ENCODE measurements around the gene MYMX. TPM values are rescaled to one million over a fixed set of nuclear protein-coding genes. Genes with fewer than 3 reads are reported as not detected.
A peak's percentile ranks its signal among the peaks of the same experiment; 100 is the strongest.
"Not testable (repeated sequence)": the region's sequence is repeated elsewhere in the genome, so short reads cannot be mapped to it uniquely, and the experiment has no call there.

The MYMX gene
- total RNA-seq, 2 experiments from 2014 or later, result not detected

DNA sequence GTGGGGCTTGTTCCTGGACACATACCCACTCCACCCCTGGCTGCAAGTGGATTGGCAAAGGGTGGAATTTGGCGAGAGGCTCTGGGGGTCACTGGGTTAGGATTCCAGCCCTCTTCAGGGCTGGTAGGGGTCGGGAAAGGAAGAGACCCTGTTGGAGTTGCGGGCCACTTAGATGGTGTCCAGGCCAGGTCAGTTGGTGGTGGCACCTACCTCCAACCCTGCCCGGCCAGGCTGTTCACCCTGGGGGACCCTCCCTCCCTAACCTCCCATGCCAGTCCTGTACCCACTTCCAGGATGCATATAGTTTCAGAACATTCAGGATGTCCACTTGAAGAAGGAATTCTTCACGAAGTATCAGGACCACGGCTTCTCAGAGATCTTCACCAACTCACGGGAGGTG, 37.1 kb upstream of the MYMX start:
- H3K9me3 Mint-ChIP-seq, result no peaks in the 10 kb centered on the region
- ATAC-seq (ENCODE audit: low read depth) (no peak), DNase-seq (no peak)
- no peak overlapping the region for H3K27ac Mint-ChIP-seq
- H3K4me3 Mint-ChIP-seq, result no peak overlapping the region
- peaks cover 11% of the 10 kb centered on the region for H3K27me3 Mint-ChIP-seq
- H3K4me1 Mint-ChIP-seq, result peaks cover 12% of the 10 kb centered on the region
- H3K36me3 Mint-ChIP-seq, result no peaks in the 10 kb centered on the region
- POLR2A ChIA-PET, result no interaction called here

DNA sequence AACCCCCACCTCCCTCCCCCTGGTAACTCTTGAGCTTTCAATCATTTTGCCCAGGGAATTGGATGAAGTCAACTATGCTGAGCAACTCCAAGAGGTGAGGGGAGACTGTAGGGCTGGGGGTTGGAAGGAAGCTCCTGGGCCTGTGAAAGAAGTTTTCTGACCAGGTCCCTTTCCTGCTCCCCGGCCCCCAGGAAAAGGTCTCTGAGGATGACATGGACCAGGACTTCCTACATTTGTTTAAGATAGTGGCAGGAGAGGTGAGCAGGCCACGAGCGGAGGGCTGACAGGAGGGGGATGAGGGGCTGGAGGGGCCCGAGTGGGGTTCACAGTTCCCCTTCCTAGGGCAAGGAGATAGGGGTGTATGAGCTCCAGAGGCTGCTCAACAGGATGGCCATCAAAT, 36.3 kb upstream of the MYMX start:
- Mint-ChIP-seq H3K4me3 (no peak overlapping the region), H3K27ac (no peak overlapping the region), H3K9me3 (no peaks in the 10 kb centered on the region), H3K4me1 (peaks cover 14% of the 10 kb centered on the region), H3K36me3 (no peaks in the 10 kb centered on the region), H3K27me3 (peaks cover 7% of the 10 kb centered on the region)
- POLR2A ChIA-PET, result no interaction called here
- ATAC-seq (ENCODE audit: low read depth) (peak; percentile 9), DNase-seq (no peak)

DNA sequence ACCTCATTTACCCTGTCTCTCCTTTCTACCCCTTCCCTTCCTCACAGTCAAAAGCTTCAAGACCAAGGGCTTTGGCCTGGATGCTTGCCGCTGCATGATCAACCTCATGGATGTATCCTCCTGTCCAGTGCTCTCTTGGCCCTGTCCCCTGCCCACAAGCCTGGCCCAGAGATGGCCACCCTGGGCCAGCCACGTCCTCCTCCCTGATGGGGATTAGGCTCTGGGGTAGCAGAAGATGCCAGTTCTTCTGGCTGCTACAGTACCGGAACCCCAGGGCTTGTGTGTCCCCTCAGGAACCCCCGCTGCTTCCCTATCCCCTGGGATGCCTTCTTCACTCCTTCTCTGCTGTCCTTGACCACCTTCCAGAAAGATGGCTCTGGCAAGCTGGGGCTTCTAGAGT, 35.8 kb upstream of the MYMX start:
- Mint-ChIP-seq H3K9me3 (no peaks in the 10 kb centered on the region), H3K36me3 (no peaks in the 10 kb centered on the region), H3K27me3 (peaks cover 7% of the 10 kb centered on the region), H3K27ac (no peak overlapping the region), H3K4me3 (no peak overlapping the region), H3K4me1 (peaks cover 17% of the 10 kb centered on the region)
- POLR2A ChIA-PET, result no interaction called here
- no peak for DNase-seq
- peak; percentile 10 for ATAC-seq (ENCODE audit: low read depth)

DNA sequence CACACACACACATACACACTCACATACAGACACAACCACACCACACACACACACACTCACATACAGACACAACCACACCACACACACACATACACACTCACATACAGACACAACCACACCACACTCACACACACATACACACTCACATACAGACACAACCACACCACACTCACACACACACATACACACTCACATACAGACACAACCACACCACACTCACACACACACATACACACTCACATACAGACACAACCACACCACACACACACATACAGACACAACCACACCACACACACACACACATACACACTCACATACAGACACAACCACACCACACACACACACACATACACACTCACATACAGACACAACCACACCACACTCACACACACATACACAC, 34.9 kb upstream of the MYMX start:
- DNase-seq; H3K27ac Mint-ChIP-seq; H3K36me3 Mint-ChIP-seq; ATAC-seq (ENCODE audit: low read depth); H3K27me3 Mint-ChIP-seq; POLR2A ChIA-PET; H3K4me3 Mint-ChIP-seq; H3K9me3 Mint-ChIP-seq: not testable (repeated sequence)
- peaks cover 17% of the 10 kb centered on the region for H3K4me1 Mint-ChIP-seq

DNA sequence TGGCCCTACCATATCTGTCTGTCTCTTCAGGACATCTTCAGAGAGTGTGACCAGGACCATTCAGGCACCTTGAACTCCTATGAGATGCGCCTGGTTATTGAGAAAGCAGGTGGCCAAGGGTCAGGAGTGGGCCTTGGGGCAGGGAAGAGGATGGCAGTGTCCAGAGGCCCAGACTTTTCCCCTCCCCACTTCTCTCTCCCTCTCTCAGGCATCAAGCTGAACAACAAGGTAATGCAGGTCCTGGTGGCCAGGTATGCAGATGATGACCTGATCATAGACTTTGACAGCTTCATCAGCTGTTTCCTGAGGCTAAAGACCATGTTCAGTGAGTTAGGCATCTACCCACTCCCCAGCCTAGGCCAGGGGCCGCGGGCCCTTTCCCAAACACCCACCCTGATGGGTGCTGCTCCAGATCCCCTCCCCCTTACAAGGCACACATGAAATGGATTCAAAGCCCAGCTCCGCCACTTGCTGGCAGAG, 33.8 kb upstream of the MYMX start:
- POLR2A ChIA-PET, result no interaction called here
- H3K36me3 Mint-ChIP-seq, result no peaks in the 10 kb centered on the region
- ATAC-seq (ENCODE audit: low read depth), result no peak
- no peak overlapping the region for H3K4me3 Mint-ChIP-seq
- peaks cover 5% of the 10 kb centered on the region for H3K27me3 Mint-ChIP-seq
- no peak for DNase-seq
- no peak overlapping the region for H3K27ac Mint-ChIP-seq
- H3K9me3 Mint-ChIP-seq, result no peaks in the 10 kb centered on the region
- H3K4me1 Mint-ChIP-seq, result peaks cover 9% of the 10 kb centered on the region

DNA sequence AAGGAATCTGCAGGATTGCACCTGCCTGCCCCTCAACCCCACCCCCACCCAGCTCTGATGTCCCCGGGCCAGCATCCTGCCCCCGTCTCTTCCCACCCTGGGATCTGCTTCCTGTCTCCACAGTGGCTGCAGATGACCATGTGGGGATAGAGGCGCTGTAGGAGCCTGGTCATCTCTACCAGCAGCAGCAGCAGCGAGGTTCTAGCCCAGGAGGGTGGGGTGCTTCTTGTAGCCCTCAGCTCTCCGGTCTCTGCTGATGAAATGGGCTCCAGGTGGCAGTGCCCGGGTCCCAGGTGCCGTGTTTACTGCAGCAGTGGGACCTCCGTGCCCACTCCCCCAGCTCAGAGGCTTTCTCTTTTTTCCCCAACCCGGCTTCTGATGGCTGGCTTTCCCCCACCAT, 32.9 kb upstream of the MYMX start:
- H3K4me1 Mint-ChIP-seq, result peaks cover 9% of the 10 kb centered on the region
- no peak overlapping the region for H3K27ac Mint-ChIP-seq
- H3K9me3 Mint-ChIP-seq, result no peaks in the 10 kb centered on the region
- no peak for ATAC-seq (ENCODE audit: low read depth)
- POLR2A ChIA-PET, result no interaction called here
- H3K4me3 Mint-ChIP-seq, result no peak overlapping the region
- H3K27me3 Mint-ChIP-seq, result peaks cover 5% of the 10 kb centered on the region
- H3K36me3 Mint-ChIP-seq, result no peaks in the 10 kb centered on the region
- DNase-seq, result no peak

DNA sequence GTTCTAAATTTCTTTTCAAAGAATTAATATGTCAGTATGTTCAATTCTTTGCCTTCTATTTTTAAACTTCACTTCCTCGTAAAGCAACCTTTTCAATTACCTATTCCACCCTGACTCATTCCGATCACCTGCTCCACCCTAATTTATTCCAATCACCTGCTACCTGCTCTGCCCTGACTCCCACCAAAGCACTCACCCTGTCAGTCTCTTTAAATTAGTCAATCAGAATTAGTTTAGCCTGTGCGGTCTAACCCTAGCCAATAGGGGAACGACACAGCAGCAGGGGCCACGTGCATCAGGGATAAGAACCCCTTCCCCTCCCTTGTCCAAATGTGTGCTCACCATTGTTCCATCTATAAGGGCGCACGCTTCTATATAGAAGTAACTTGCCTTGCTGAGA, 31.4 kb upstream of the MYMX start:
- POLR2A ChIA-PET, result interaction anchor here (0.6 to 1.7 kb wide), 2 partner anchors 31 to 62 kb away, joined by 4 to 8 read pairs; partner anchors contain the start of gene HSP90AB1
- DNase-seq; H3K36me3 Mint-ChIP-seq; ATAC-seq (ENCODE audit: low read depth); H3K27me3 Mint-ChIP-seq; H3K27ac Mint-ChIP-seq; H3K9me3 Mint-ChIP-seq; H3K4me3 Mint-ChIP-seq: not testable (repeated sequence)
- H3K4me1 Mint-ChIP-seq, result peaks cover 12% of the 10 kb centered on the region

DNA sequence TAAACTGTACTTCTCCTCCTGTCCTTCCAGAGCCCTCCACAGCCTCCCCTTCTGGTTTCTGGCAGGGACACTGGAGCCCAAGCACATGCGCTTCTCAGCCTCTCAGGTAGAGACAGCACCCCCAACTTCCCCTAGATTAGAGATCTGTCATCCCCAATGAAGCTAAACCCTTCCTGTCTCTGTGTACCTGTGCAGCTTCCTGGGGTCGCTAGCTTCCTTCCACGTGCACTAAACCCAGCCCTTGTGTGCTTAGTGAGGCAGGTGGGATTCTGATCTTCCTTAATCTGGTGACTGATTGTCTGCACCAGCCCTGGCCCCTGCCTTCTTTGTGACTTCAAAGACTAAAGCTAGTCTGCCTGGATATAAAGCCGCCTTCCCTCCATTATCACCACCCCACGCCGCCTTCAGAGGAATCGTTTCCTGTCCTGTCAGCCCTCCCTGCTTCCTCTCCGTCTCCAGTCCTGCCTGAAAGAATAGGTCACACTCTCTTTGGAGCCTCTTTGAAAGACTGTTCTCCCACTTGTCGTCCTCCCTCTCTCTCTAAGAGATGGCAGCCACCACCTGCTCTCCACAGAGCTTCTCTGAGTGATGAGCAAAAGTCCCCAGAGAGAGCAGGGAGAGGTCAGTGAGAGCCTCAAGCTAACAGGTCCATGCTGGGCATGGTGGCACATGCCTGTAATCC, 30.6 kb upstream of the MYMX start:
- Mint-ChIP-seq H3K27ac (peak overlapping the region; percentile 47), H3K9me3 (no peaks in the 10 kb centered on the region), H3K36me3 (no peaks in the 10 kb centered on the region), H3K4me1 (peaks cover 12% of the 10 kb centered on the region), H3K27me3 (peaks cover 4% of the 10 kb centered on the region), H3K4me3 (peak overlapping the region; percentile 37)
- POLR2A ChIA-PET, result interaction anchor here (0.6 to 1.7 kb wide), 2 partner anchors 30 to 61 kb away, joined by 4 to 8 read pairs; partner anchors contain the start of gene HSP90AB1
- no peak for DNase-seq
- ATAC-seq (ENCODE audit: low read depth), result peak; percentile 66

DNA sequence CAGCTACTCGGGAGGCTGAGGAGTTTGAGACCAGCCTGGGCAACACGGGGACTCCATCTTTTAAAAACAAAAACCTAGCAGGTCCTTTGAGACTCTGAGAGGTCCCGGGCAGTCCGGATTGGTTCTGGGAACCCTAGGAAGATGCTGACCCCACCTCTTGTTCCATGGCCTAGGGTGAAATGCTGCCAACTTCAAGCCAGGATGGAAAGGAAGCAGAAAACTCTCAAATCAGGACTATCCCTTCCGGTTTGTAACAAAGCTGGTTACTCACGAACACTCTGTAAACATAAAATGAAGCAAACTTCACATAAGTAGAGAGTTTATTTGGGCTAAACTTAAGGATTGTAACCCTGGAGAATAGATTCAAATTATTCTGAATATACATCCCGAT, 30.1 kb upstream of the MYMX start:
- Mint-ChIP-seq H3K4me3 (no peak overlapping the region), H3K9me3 (no peaks in the 10 kb centered on the region), H3K36me3 (no peaks in the 10 kb centered on the region), H3K27me3 (peaks cover 4% of the 10 kb centered on the region), H3K27ac (no peak overlapping the region), H3K4me1 (peaks cover 12% of the 10 kb centered on the region)
- POLR2A ChIA-PET, result interaction anchor here (1.7 kb wide), 1 partner anchor 61 kb away, joined by 8 read pairs; the partner anchor contains the start of gene HSP90AB1
- ATAC-seq (ENCODE audit: low read depth) (no peak), DNase-seq (no peak)

DNA sequence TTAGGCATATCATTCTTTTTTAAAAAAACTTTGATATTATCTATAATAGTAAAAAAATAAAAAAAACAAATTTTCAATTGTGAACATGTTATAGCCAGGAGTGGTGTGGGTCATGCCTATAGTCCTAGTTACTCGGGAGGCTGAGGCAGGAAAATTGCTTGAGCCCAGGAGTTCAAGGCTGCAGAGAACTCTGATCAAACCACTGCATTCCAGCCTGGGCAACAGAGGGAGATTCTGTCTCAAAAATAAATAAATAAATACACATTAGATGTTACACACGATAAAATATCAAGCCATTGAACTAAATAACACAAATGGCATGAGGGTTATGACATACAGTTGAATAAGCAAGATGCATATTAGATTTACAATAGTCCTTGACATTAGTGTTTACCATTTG, 27.9 kb upstream of the MYMX start:
- no peaks in the 10 kb centered on the region for H3K36me3 Mint-ChIP-seq
- H3K9me3 Mint-ChIP-seq, result no peaks in the 10 kb centered on the region
- DNase-seq, result no peak
- ATAC-seq (ENCODE audit: low read depth), result no peak
- peaks cover 17% of the 10 kb centered on the region for H3K4me1 Mint-ChIP-seq
- no peak overlapping the region for H3K4me3 Mint-ChIP-seq
- no peak overlapping the region for H3K27ac Mint-ChIP-seq
- POLR2A ChIA-PET, result no interaction called here
- peaks cover 4% of the 10 kb centered on the region for H3K27me3 Mint-ChIP-seq

DNA sequence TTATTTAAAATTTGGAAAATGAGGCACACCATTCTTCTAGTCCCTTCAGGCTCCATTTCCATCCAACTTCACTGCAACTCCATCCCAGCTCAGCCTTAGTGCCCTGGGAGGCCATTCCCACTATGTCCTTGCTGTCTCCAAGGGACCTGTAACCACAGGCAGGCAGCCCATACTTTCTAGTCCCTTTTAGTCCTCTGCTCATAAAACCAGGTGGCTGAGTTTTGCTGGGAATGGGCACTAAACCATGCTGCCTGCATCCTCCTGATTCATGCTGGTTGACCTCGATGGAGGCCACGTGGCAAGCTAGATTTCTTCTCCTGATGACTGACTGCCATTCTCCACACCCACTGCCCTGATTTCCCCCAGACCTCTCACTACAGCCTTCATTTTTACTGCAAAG, 27.5 kb upstream of the MYMX start:
- peaks cover 4% of the 10 kb centered on the region for H3K27me3 Mint-ChIP-seq
- POLR2A ChIA-PET, result no interaction called here

DNA sequence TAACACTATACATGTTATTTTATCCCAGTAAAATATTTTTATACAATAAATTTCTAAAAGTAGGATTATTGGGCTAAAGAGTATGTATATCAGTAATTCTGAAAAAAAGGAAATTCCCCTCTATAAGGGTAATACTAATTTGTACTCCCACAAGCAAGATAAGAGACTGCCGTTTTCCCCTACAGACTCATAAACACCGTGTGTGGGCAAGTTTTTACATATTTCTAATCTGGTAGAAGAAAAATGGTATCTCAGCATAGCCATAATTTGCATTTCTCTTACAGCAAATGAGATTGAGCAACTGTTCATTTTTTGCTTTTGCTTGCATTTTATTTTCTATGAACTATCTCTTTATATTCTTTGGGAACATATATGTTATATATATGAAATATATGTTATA, 26.0 kb upstream of the MYMX start:
- no peak for DNase-seq
- ATAC-seq (ENCODE audit: low read depth), result no peak
- Mint-ChIP-seq H3K4me3 (no peak overlapping the region), H3K27me3 (peaks cover 11% of the 10 kb centered on the region), H3K9me3 (no peaks in the 10 kb centered on the region), H3K4me1 (peaks cover 14% of the 10 kb centered on the region), H3K36me3 (no peaks in the 10 kb centered on the region), H3K27ac (no peak overlapping the region)
- POLR2A ChIA-PET, result no interaction called here

More for the DNA sequence above, 27.5 kb upstream of the MYMX start:
- Mint-ChIP-seq H3K4me3 (no peak overlapping the region), H3K27ac (no peak overlapping the region), H3K4me1 (peaks cover 17% of the 10 kb centered on the region), H3K36me3 (no peaks in the 10 kb centered on the region), H3K9me3 (no peaks in the 10 kb centered on the region)
- ATAC-seq (ENCODE audit: low read depth) (no peak), DNase-seq (no peak)

DNA sequence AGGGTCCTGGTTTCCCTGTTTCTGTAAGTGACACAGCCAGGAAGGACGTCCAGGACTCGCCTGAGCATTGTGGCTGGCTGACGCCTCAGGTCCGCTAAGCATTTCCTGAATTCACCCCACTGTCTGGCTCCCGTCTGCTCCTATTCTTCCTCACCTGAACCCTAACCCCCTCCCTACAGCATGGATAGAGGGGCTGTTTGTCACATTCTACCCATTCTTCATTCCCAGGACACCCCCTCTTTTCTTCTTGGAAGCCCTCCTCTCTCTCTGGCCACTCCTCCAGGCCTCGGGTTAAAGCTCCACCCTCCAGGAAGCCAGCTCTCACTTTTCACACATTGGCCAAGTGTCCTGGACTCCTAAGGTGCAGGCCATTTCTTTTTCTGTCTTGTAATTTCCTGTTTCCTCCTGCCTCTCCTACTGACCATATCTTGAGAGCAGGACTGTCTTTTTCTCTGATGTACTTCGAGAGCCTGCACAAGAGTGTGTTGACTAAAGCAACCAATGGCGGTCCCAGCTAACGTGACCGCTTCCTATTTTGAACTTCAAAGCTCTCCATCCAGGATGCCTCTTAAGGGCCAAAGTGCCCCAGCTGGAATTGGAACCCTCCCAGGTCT, 24.2 kb upstream of the MYMX start:
- no peak for ATAC-seq (ENCODE audit: low read depth)
- Mint-ChIP-seq H3K4me1 (peaks cover 8% of the 10 kb centered on the region), H3K27me3 (peaks cover 11% of the 10 kb centered on the region), H3K27ac (no peak overlapping the region), H3K36me3 (no peaks in the 10 kb centered on the region), H3K9me3 (no peaks in the 10 kb centered on the region), H3K4me3 (no peak overlapping the region)
- POLR2A ChIA-PET, result no interaction called here
- no peak for DNase-seq

DNA sequence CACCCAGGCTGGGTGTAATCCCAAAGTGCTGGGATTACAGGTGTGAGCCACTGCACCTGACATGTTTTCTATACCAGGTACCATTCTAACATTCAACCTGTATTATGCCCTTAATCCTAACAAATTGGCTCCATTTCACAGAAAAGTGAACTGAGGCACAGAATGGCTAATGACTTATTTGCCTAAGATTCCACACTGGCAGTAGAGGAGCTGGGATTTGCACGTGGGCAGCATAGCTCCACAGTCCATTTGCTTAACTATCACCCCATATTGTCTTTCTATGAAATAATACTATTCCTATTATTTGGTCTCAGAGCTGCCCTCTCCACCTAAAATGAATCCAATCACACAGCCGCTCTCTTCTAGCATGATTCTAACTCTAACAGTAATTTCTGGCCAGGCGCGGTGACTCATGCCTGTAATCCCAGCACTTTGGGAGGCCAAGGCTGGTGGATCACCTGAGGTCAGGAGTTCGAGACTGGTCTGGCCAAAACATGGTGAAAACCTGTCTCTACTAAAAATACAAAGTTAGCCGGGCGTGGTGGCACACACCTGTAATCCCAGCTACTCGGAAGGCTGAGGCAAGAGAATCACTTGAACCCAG, 23.3 kb upstream of the MYMX start:
- Mint-ChIP-seq H3K27ac (no peak overlapping the region), H3K4me3 (no peak overlapping the region), H3K9me3 (no peaks in the 10 kb centered on the region), H3K27me3 (peaks cover 11% of the 10 kb centered on the region), H3K36me3 (no peaks in the 10 kb centered on the region), H3K4me1 (peaks cover 8% of the 10 kb centered on the region)
- POLR2A ChIA-PET, result no interaction called here
- no peak for ATAC-seq (ENCODE audit: low read depth)
- no peak for DNase-seq

Measured in activated naive CD8-positive, alpha-beta T cell treated with anti-CD3 and anti-CD28 coated beads, Interleukin-2, amount 10 ng/mL, durations not matched to agents 7 days and 5 days (primary cell).